NCI-H146 (cell line): ENCODE results near the gene LPCAT4.
"Not testable (repeated sequence)": the region's sequence is repeated elsewhere in the genome, so short reads cannot be mapped to it uniquely, and the experiment has no call there.

Experiments
- DNase-seq: peaks from one replicate; lab custom pipeline; 2025; lab: John Stamatoyannopoulos, UW

LPCAT4 gene

DNA sequence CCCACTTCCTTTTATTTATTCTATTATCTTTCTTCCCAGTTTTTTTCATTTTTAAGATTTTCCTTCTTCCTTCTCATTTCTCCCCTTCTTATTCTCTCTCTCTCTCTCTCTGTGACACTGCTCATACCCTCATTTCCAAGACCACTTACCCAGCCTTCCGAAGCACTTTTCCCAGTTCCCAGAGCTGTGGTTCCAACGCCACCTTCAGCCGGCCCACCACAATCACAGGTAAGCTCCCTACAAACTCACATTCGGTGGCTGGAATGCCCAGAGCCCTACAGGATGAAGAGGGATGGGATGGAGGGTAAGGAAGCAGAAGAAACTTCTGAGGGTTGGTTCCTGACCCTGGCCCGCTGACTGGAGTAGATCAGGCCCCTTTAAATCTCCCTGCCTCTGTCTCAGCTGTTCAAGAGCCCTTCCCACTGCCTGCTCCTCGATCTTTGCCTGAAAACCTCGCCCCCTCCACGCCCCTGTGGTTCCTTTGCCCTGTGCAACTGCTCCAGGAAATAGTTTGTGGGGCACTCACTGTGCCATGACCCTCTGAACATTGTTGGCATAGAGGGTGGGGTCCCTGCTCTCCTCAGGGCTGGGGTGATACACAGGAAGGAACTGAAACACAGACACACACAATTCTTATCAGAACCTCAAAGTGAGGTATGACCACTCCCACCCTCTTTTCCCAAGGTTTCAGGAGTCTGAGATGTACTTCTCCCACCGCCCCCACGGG lies 4.8 kb downstream of the LPCAT4 start:
- DNase-seq: no peak

DNA sequence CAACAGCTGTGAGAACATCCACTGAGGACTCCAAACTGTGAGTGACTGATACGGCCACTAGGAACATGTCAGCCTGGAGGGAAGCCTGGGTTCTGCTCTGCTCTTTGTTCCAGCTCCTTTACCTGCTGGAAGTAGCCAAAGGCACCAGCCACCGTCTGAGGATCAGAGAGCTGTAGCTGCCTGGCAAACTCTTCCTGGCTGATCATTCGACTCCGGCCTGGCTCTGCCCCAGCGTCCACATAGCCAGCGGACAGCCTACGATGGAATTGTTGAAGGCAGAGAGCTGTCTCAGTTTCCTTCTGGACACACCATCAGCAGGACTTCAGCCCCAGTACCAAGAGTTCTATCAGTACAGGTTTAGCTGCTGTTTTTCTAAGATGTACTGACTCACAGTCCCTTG lies 5.7 kb downstream of the LPCAT4 start:
- DNase-seq: no peak

DNA sequence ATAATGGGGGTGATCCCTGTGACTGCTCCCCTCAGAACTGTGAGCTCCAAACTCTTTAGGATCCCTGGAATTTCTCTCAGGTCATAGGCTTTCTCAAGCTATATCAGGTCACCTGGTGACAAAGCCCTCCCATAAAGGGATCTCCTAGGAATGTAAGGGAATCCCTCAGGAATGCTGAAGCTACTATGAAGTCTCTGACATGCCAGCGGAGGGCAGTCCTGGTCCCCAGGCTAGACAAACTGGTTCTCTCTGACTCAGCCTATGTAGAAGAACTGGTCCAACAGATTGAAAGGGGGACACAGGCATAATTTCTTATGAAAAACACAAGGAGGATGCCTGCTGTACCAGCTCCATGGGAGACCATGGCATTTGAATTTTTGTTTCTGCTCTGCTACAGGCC lies 6.7 kb downstream of the LPCAT4 start:
- DNase-seq: no peak

DNA sequence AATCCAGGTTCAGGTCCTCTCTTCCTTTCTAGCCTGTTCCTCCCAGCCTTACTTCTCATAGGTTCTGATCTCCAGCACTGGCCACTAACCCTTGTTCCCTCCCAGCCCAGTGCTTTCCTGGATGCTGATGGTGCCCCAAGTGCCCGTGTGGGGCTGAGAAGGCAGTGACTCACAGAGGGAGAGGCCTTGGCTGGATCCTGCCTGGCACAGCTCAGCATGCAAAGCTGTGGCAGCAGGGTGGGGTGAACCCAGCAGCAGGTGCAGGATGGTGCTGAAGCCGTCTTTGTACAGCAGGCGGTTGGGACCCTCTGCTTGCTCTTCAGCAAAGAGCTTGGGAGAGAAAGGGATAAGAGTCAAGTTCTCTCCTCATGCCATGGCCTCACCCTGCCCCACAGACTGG lies 7.6 kb downstream of the LPCAT4 start:
- no peak for DNase-seq

DNA sequence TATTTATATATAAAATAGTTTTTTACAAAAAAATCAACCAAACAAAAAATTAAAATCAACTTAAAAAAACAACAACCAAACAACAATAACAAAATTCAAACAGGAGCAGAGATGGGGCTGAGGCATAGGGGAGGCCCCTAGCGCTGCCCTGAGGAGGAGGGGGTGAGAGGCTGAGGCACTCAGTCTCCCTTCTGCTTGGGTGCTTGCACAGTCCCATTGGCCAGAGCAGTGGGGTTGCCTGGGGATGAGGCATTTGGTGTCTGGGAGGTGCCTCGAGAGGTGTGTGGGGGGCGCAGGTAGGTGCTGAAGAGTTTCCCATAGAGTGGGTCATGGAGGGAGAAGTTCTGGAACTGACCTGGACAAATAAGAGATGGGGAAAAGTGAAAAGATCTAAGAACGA lies 8.0 kb downstream of the LPCAT4 start:
- no peak for DNase-seq

DNA sequence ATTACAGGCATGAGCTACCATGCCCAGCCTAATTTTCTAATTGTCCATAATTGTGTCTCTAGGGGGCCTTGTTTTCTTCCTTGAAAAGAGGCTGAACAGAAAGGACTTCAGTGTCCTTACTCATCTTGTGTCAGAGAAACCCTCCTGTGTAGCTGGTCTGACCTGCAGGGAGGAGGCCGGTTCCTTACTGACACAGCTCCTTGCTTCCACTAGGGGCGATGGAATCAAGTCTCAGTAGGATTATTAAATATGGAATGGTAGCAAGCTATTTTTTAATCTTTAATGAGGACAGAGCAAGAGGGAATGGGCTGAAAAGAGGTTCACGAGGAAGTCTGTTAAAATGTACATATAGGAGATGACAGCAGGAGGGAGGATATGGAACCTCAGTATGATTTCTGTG lies 8.6 kb downstream of the LPCAT4 start:
- DNase-seq: no peak

DNA sequence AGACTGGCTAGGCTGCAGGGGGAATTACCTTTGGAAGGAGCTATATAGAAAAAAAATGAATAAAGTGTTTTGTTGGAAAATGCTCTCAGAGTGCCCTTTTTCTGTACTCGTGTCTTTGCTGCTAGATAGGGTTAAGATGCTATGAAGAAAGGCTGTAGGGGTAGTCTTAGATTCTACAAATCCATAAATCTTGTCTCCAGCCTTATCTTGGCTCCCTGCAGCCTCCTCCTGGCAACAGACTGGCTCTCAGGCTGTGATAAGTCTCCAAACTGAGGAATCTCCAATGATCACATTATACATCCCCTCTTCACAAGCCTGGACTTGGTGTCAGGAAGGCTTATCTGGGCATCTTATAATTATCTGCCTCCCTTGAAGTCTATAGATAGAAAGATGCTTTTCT lies 9.3 kb downstream of the LPCAT4 start:
- DNase-seq: no peak

DNA sequence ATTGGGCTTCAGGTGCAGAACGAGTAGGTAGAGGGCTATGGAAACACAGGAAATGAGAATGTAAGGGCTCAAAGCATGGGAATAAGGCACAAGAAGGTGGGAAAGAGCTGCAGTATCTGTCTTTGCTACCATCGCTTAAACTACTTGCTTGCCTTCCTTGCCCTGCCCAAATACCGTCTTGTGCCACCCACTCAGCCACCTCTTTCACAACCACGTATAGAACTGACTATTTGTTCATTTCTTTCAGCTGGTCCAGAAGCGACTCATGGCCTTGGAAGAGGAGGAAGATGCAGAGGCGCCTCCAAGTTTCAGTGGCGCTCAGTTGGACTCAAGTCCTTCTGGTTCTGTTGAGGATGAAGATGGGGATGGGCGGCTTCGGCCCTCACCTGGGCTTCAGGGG lies 11.8 kb downstream of the LPCAT4 start:
- no peak for DNase-seq

DNA sequence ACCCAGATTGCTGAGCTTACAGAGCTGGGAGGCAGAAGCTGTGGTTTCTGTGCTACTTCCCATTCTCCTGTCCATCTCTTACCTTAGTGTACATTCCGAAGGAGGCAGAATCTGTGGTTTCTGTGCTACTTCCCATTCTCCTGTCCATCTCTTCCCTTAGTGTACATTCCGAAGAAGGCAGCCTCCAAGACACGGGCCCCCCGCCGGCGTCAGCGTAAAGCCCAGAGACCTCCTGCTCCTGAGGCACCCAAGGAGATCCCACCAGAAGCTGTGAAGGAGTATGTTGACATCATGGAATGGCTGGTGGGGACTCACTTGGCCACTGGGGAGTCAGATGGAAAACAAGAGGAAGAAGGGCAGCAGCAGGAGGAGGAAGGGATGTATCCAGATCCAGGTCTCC lies 12.7 kb downstream of the LPCAT4 start:
- DNase-seq: no peak

DNA sequence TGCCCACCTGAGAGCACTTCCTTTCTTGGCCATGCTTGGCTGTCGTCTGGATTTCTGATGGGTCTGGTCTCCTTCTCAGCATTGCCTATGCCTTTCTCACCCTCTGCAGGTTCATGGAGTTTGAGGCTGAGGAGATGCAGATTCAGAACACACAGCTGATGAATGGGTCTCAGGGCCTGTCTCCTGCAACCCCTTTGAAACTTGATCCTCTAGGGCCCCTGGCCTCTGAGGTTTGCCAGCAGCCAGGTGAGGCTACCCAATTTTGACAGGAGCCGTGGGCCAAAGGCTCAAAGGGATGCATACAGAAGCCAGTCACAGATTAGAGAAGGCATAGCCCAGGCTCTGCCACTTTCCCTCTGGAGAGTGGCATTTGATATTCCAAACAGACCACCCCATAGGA lies 13.4 kb downstream of the LPCAT4 start:
- no peak for DNase-seq

DNA sequence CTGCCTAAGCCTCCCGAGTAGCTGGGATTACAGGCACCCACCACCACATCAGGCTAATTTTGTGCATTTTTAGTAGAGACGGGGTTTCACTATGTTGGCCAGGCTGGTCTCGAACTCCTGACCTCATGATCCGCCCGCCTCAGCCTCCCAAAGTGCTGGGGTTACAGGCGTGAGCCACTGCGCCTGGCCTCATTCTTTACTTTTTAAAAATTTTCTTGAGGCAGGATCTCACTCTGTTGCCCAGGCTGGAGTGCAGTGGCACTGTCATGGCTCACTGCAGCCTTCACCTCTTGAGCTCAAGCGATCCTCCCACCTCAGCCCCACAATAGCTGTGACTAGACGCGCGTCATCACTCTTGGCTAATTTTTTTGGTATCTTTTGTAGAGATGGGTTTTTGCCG lies 14.0 kb downstream of the LPCAT4 start:
- not testable (repeated sequence) for DNase-seq

DNA sequence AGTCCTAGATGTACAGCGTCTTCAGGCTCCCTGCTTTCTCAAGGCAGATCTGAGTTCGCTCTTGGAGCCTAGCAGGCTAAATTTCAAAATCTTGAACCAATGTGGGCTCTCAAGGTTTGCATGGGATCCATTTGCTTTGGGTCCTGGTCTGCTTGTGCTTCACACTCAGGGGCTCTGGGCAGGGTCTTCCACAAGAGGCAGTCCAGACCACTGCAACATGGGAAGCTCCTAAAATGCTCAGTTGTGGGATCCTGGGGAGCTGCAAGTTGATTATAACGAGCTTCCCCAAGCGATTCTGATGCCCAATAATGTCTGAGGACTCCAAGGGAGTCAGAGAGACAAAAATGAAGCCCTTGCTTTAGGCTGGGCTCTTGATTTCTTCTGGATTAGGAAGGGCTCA lies 17.2 kb downstream of the LPCAT4 start:
- no peak for DNase-seq

DNA sequence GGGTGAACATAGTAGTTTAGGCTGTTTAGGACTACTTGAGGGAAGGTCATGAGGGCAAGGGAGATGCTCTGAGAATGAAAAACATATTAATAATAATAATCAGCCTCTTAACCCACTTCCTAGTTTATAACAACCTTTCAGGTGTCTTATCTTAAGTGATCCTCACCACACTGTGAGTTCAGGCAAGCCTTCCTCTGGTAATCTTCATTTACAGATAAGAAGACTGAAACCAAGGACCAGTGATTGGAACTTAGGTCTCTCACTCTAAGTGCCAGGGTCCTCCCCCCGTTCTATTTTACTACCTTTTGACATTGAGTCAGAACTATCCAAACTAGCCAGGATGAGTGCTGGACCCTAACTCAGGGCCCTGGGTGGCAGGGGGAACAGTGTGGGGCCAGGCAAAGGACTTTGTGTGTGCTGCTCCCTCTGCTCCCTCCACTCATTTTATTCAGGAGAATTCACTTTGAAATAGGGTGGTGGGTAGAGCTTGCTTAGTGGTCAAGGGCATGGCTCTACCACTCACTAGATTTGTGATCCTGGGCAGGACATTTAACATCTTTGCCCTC lies 18.2 kb downstream of the LPCAT4 start:
- no peak for DNase-seq

DNA sequence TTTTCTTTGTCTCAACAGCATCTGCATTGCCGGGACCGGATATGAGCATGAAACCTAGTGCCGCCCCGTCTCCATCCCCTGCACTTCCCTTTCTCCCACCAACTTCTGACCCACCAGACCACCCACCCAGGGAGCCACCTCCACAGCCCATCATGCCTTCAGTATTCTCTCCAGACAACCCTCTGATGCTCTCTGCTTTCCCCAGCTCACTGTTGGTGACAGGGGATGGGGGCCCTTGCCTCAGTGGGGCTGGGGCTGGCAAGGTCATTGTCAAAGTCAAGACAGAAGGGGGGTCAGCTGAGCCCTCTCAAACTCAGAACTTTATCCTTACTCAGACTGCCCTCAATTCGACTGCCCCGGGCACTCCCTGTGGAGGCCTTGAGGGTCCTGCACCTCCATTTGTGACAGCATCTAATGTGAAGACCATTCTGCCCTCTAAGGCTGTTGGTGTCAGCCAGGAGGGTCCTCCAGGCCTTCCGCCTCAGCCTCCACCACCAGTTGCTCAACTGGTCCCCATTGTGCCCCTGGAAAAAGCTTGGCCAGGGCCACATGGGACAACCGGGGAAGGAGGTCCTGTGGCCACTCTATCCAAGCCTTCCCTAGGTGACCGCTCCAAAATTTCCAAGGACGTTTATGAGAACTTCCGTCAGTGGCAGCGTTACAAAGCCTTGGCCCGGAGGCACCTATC lies 18.9 kb downstream of the LPCAT4 start:
- no peak for DNase-seq

DNA sequence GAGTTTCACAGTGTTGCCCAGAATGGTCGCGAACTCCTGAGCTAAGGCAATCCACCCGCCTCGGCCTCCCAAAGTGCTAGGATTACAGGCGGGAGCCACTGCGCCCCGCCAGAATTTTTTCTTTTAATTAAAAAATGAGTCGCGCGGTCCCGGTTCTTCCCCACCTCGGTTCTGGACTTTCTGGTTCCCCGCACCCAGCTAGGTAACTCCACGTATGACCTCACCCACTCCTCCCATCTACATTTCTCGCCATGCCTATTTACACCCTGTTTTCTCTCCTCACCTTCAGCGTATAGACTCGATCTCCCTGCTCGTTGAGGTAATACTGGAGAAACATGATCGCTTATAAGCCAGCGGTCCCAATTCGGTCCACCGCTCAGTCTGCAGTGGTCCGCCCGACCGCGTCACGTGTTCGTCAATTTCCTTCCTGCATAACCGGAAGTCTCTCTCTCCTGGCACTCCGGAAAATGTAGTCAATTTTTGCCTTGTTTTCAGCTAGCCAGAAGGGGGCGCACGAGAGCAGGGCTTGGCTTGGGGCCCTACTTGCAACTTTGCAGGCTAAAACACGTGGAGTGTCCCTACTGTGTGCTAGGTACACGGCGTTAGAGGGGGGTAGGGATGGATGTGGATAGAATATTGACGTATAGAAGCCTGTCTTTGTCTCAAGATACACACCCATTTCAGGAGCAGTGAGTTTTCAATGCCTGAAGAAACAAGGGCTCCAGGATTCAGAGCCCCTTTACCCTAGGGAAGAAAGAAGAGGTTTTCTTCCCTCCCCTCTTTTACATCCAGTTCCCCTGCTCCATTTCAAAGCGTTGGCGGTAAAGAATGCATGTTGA lies 24.0 kb downstream of the LPCAT4 start, which contains the start of the genes NOP10 and NUTM1:
Gene NOP10 (minus strand): TSS at position 400 of the 839 bp plus-strand sequence. CDS start 63 bp downstream, at position 337.
Gene NUTM1 (plus strand): TSS at position 579 of the 839 bp plus-strand sequence. CDS start 382 bp downstream, outside the sequence.
- DNase-seq: peak; percentile 83

DNA sequence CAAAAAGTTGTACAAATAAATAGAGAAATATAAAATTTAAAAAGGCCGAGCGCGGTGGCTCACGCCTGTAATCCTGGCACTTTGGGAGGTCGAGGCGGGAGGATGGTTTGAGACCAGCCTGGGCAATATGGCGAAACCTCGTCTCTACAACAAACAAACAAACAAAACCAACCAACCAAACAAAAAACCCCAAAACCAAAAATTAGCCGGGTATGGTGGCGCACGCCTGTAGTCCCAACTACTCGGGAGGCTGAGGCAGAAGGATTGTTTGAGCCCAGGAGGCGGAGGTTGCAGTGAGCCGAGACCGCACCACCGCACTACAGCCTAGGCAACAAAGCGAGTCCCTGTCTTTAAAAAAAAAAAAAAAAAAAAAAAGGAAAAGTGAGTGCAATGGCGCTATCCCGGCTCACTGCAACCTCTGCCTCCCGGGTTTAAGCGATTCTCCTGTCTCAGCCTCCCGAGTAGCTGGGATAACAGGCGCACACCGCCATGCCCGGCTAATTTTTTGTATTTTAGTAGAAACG lies 24.7 kb downstream of the LPCAT4 start:
- DNase-seq: peak; percentile 1

DNA sequence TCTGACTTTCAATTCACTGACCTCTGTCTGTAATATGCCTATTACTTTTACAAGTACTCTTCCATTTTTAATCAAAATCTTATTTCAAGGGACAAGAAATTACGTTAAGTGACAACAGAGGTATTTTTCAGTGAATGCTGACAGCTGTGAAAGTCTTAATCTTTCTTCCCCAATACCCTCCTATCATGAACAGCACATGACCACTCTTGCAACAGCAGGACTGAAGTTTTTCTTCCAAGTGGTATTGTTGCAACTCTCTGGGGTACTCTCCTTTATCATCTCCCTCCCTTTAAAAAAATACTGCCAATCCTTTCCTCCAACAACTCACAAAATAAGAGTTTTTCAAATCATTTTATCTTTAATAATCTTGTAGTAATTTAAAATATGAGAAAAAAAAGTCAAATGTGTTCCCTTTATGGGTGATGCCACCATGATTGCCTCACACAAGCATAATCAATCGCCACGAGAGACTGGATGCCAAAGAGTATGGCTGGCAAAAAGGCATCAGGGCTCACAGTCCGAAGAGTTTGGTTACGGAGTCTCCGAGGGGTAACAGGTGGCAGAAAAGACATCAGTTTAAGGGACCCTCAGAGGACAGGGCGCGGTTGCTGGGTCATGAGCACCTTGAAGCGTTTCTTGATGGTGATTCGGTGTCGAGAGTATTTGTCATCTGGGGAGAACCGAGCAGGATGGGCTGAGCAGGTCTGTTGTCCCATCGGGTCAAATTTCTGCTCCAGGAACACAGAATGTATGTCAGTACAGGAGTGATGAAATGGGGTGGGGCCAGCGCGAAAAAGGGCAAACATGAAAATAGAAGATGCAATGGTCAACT lies 25.4 kb downstream of the LPCAT4 start:
- DNase-seq: no peak

DNA sequence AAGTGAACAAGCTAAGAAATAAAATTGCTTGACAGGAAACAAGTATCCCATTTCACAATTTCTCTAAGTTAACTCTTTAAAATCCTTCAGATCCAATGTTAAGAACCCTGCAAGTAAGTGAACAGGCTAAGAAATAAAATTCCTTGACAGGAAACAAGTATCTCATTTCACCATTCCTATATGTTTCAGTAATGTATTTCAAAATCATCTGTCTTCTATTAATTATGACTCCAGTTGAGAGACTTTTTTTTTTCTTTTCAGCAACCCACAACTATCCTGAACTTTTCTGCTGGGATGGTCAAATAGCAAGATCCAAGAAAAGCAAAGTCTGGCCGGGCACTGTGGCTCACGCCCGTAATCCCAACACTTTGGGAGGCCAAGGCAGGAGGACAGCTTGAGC lies 27.1 kb downstream of the LPCAT4 start:
- no peak for DNase-seq

DNA sequence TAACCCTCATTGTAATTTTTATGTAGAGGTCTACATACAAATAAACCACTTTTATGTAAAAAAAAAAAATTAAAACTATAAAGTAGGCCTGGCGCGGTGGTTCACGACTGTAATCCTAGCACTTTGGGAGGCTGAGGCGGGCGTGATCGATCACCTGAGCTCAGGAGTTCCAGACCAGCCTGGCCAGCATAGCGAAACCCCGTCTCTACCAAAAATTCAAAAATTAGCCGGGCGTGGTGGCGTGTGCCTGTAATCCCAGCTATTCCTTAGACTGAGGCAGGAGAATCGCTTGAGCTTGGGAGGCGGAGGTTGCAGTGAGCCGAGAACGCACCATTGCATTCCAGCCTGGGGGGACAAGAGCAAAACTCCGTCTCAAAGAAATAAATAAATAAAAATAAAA lies 28.6 kb downstream of the LPCAT4 start:
- DNase-seq: no peak

DNA sequence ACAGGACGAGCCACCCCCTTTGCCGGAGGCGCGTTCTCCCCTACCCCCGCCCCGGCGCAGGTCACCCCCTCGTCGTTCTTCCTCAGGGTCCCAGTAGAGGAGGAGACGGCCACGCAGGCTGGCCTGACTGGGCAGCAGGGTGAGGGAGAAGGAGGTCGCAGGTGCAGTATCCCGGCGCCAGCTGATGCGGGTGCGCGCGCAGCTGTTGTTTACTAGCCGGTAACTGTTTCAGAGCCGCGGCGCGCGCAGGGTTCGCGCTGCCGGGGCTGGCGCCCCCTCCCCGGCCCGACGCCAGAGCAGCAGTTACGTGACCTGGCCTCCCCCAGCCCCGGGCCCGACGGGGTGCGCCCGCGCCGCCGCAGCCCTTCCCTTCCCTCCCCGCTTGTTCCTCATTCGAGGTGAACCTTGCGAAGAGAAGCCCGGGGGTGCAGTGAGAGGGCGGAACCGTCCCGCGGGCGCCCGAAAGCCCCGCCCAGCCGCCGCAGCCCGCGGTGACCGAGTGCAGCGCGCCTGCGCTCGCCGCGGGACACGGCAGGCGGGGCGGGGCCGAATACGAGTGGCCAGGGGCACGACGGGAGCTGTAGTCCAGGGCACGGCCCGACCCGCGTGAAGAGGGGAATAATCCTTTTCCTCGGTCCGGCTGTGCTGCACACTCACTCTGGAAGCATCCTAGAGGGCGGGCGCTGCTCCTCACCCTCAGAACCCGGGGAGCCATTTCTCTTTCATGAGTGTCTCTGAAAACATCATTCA lies 29.3 kb downstream of the LPCAT4 start, which contains the start of gene SLC12A6:
Gene SLC12A6 (minus strand): TSS at position 225 of the 750 bp plus-strand sequence. CDS start 1,101 bp downstream, outside the sequence.
- peak; percentile 86 for DNase-seq
